Right lobe of liver (tissue), 4 donors: ENCODE measurements around the gene SYNE3.

ENCODE experiments used
- POLR2A ChIP-seq: fragments of 450-650 bp; IDR thresholded peaks from one replicate; pipeline ENCODE4 v1.6.1; 2017; ENCODE audit warnings: antibody characterized with exemption, mild to moderate bottlenecking
- TF ChIP-seq, protein P1 (sequence below), 4 donors: fragments of 200-600 bp in 3 of 4; fragments of 450-650 bp in 1 of 4; IDR thresholded peaks; one replicate each; pipeline versions ENCODE4 v1.5.1 to v1.8.0; 2016 to 2022; ENCODE audit warnings: antibody characterized with exemption in 4 of 4, mild to moderate bottlenecking in 2 of 4
- donor health status: DM: no; HTN: no; CAD: no.
- donor health status: DM: no; HTN: no; CAD: no.
- donor health status: DM: no; HTN: yes; CAD: no.

DNA sequence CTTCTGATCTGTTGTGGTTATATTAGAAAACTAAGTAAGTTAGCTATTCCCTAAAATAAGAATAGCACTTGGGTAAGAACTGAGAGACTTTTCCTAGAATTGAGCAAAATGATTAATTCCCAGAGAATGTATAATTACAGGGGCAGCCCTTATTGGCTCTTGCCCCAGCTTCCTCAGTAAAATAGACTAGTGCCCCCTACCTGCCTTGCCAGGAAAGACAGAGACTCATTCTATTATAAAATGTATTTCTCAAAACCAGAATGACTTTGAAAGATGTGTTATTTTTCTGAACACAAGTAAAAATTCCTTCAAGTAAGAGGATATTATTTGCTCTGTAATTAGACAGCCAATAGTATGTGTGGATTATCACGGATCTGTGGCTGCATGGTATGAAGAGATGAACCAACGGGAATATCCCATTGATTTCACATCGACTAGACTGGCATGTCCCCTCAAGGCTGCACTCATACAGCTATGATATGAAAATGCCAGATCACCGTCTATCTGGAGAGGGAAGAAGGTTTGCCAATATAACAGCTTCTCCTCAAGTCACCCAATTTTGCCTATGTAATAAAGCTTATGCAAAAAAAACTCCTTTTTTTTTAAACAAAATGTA lies 11.0 kb upstream of the SYNE3 start:
- TF ChIP-seq POLR2A: no peak
- TF ChIP-seq, protein P1, sequence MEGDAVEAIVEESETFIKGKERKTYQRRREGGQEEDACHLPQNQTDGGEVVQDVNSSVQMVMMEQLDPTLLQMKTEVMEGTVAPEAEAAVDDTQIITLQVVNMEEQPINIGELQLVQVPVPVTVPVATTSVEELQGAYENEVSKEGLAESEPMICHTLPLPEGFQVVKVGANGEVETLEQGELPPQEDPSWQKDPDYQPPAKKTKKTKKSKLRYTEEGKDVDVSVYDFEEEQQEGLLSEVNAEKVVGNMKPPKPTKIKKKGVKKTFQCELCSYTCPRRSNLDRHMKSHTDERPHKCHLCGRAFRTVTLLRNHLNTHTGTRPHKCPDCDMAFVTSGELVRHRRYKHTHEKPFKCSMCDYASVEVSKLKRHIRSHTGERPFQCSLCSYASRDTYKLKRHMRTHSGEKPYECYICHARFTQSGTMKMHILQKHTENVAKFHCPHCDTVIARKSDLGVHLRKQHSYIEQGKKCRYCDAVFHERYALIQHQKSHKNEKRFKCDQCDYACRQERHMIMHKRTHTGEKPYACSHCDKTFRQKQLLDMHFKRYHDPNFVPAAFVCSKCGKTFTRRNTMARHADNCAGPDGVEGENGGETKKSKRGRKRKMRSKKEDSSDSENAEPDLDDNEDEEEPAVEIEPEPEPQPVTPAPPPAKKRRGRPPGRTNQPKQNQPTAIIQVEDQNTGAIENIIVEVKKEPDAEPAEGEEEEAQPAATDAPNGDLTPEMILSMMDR (IDR thresholded peaks at IDR 0.05): peak; percentile 82 to 91 (median 88)
